DOHH2 (cell line): ENCODE results near the gene CISD3.
A peak's percentile ranks its signal among the peaks of the same experiment; 100 is the strongest.

Experiments
- H3F3A ChIP-seq: fragments of 200-600 bp; sonication (generic), shearing (Covaris generic); 2 replicates; pipeline ENCODE4 v1.6.0; 2016; ENCODE audit warnings: antibody characterized with exemption, mild to moderate bottlenecking; ENCODE audit not compliant: control insufficient read depth, insufficient read depth
- H3K27ac ChIP-seq: fragments of 200-600 bp; sonication (generic); 2 replicates; pipeline ENCODE4 v1.5.1; 2014; ENCODE audit warnings: low read depth, mild to moderate bottlenecking, low read length, moderate library complexity
- H3K27me3 ChIP-seq: fragments of 200-600 bp; sonication (generic); 2 replicates; pipeline ENCODE4 v1.6.1; 2014; ENCODE audit warnings: mild to moderate bottlenecking, low read length, mixed read lengths; ENCODE audit not compliant: control insufficient read depth
- H3K36me3 ChIP-seq: fragments of 200-600 bp; sonication (generic); 2 replicates; pipeline ENCODE4 v1.6.1; 2014; ENCODE audit warnings: mild to moderate bottlenecking, low read length, moderate library complexity, mixed read lengths; ENCODE audit not compliant: control insufficient read depth
- H3K4me1 ChIP-seq: fragments of 200-600 bp; sonication (generic); 2 replicates; pipeline ENCODE4 v1.6.1; 2014; ENCODE audit warnings: mild to moderate bottlenecking, low read length, mixed read lengths; ENCODE audit not compliant: control insufficient read depth
- H3K4me2 ChIP-seq: fragments of 200-600 bp; sonication (generic); 2 replicates; pipeline ENCODE4 v1.6.0; 2014; ENCODE audit warnings: mild to moderate bottlenecking, low read length, moderate library complexity
- H3K4me3 ChIP-seq: fragments of 200-600 bp; sonication (generic); 2 replicates; pipeline ENCODE4 v1.5.1; 2014; ENCODE audit warnings: mild to moderate bottlenecking, low read length, mixed read lengths
- H3K79me2 ChIP-seq: fragments of 200-600 bp; sonication (generic); 2 replicates; pipeline ENCODE4 v1.6.1; 2014; ENCODE audit warnings: mild to moderate bottlenecking, low read length, mixed read lengths; ENCODE audit not compliant: control insufficient read depth
- H3K9me2 ChIP-seq: fragments of 200-600 bp; sonication (generic); replicated peaks from 2 replicates; pipeline ENCODE4 v1.6.1; 2014; ENCODE audit warnings: mild to moderate bottlenecking, low read length, mixed read lengths; ENCODE audit not compliant: control insufficient read depth
- H3K9me3 ChIP-seq: fragments of 200-600 bp; sonication (generic); 2 replicates; pipeline ENCODE4 v1.6.1; 2014; ENCODE audit warnings: antibody characterized with exemption, low read length, mixed read lengths; ENCODE audit not compliant: control insufficient read depth, insufficient read depth
- H4K20me1 ChIP-seq: fragments of 200-600 bp; sonication (generic); 2 replicates; pipeline ENCODE4 v1.6.0; 2014; ENCODE audit warnings: low read depth, mild to moderate bottlenecking, antibody characterized with exemption, low read length, moderate library complexity; ENCODE audit not compliant: control insufficient read depth, insufficient read depth
- CTCF ChIP-seq: fragments of 200-600 bp; sonication (generic); IDR thresholded peaks from one replicate; pipeline ENCODE4 v1.5.1; 2014; ENCODE audit warnings: antibody characterized with exemption, mild to moderate bottlenecking, low read depth, low read length; ENCODE audit not compliant: poor library complexity, severe bottlenecking
- EZH2phosphoT487 ChIP-seq: fragments of 200-600 bp; sonication (generic); IDR thresholded peaks from 2 replicates; pipeline ENCODE4 v1.6.1; 2017; ENCODE audit warnings: borderline replicate concordance, mild to moderate bottlenecking, antibody characterized with exemption, low read length, moderate library complexity, mixed read lengths

The CISD3 gene

GRCh38 chr17:38705803-38706504 is 24.2 kb upstream of the CISD3 start:
- peaks cover 53% of the 10 kb centered on the region for H3K36me3 ChIP-seq
- no peaks in the 10 kb centered on the region for H3K27me3 ChIP-seq
- H3K27ac ChIP-seq: peak overlapping the region; percentile 58
- peak overlapping the region; percentile 97 for H3K4me3 ChIP-seq
- peaks cover 44% of the 10 kb centered on the region for H3K79me2 ChIP-seq
- peaks cover 28% of the 10 kb centered on the region for H3F3A ChIP-seq
- H3K4me1 ChIP-seq: peaks cover 39% of the 10 kb centered on the region
- H3K9me2 ChIP-seq: no peaks in the 10 kb centered on the region
- H3K9me3 ChIP-seq: no peaks in the 10 kb centered on the region
- TF ChIP-seq EZH2phosphoT487: no peak
- no peak for TF ChIP-seq CTCF
- peaks cover 7% of the 10 kb centered on the region for H4K20me1 ChIP-seq
- H3K4me2 ChIP-seq: peak overlapping the region; percentile 77

- Histone ChIP-seq H3K9me3 (no peaks in the 10 kb centered on the region), H3K79me2 (peaks cover 44% of the 10 kb centered on the region), H3K4me3 (peak overlapping the region; percentile 97), H3K27me3 (no peaks in the 10 kb centered on the region), H3K4me1 (peaks cover 32% of the 10 kb centered on the region), H3K4me2 (peak overlapping the region; percentile 77), H3F3A (peaks cover 20% of the 10 kb centered on the region), H4K20me1 (peaks cover 7% of the 10 kb centered on the region), H3K27ac (peak overlapping the region; percentile 58), H3K9me2 (no peaks in the 10 kb centered on the region), H3K36me3 (peaks cover 60% of the 10 kb centered on the region)
- TF ChIP-seq CTCF (no peak), EZH2phosphoT487 (no peak)
These were observed 23.5 kb upstream of the CISD3 start for GRCh38 chr17:38706505-38707216.

GRCh38 chr17:38707678-38708351 is 22.3 kb upstream of the CISD3 start:
- Histone ChIP-seq H3K4me2 (peak overlapping the region; percentile 77; the same call in 1 of the 2 replicates), H3K4me1 (peaks cover 27% of the 10 kb centered on the region), H3K79me2 (peaks cover 43% of the 10 kb centered on the region), H4K20me1 (peaks cover 7% of the 10 kb centered on the region), H3K27me3 (no peaks in the 10 kb centered on the region), H3K9me3 (no peaks in the 10 kb centered on the region), H3K27ac (no peak overlapping the region), H3K4me3 (peak overlapping the region; percentile 97; the same call in 1 of the 2 replicates), H3K36me3 (peaks cover 70% of the 10 kb centered on the region), H3K9me2 (no peaks in the 10 kb centered on the region), H3F3A (peaks cover 12% of the 10 kb centered on the region)
- TF ChIP-seq EZH2phosphoT487: no peak
- no peak for TF ChIP-seq CTCF
